ENCODE measurements around the gene SPOPL.
"Not testable (repeated sequence)": the region's sequence is repeated elsewhere in the genome, so short reads cannot be mapped to it uniquely, and the experiment has no call there.

SPOPL gene

DNA sequence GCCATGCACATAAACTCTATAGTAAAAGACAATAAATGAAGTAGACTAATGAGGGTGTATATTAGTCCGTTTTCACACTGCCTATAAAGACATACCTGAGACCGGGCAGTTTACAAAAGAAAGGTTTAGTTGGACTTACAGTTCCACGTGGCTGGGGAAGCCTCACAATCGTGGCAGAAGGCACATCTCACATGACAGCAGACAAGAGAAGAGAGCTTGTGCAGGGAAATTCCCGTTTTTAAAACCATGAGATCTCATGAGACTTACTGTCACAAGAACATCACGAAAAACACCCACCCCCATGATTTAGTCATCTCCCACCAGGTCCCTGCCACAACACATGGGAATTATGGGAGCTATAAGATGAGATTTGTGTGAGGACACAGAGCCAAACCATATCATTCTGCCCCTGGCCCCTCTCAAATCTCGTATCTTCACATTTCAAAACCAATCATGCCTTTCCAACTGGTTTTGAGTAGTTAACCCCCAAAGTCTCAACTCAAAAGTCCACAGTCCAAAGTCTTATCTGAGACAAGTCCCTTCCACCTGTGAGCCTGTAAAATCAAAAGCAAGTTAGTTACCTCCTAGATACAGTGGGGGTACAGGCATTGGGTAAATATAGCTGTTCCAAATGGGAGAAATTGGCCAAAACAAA lies 21.6 kb downstream of the SPOPL start:
- peak overlapping the region; percentile 94 for H3K27ac Mint-ChIP-seq
- peaks cover 59% of the 10 kb centered on the region for H3K4me1 Mint-ChIP-seq

DNA sequence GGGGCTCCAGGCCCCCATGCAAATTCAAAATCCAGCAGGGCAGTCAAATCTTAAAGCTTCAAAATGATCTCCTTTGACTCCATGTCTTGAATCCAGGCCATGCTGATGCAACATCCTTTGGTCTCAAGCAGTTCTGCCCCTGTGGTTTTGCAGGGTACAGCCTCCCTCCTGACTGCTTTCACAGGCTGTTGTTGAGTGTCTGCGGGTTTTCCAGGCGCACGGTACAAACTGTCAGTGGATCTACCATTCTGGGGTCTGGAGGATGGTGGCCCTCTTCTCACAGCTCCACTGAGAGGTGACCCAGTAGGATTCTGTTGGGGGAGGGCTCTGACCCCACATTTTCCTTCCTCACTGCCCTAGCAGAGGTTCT lies 22.1 kb downstream of the SPOPL start:
- peaks cover 58% of the 10 kb centered on the region for H3K4me1 Mint-ChIP-seq
- not testable (repeated sequence) for H3K27me3 Mint-ChIP-seq; ATAC-seq (ENCODE audit: low read depth); H3K4me3 Mint-ChIP-seq; DNase-seq (ENCODE audit: low spot score in 2 of 2); H3K9me3 Mint-ChIP-seq
- H3K36me3 Mint-ChIP-seq = peaks cover 30% of the 10 kb centered on the region
- peak overlapping the region; percentile 94 for H3K27ac Mint-ChIP-seq

More for the DNA sequence above, 21.6 kb downstream of the SPOPL start:
- peak; percentile 84 for ATAC-seq (ENCODE audit: low read depth)
- peaks cover 26% of the 10 kb centered on the region for H3K36me3 Mint-ChIP-seq
- not testable (repeated sequence) for H3K27me3 Mint-ChIP-seq, H3K4me3 Mint-ChIP-seq, H3K9me3 Mint-ChIP-seq
- DNase-seq (ENCODE audit: low spot score in 2 of 2) = peak in 1 of 2 donors; percentile 12

DNA sequence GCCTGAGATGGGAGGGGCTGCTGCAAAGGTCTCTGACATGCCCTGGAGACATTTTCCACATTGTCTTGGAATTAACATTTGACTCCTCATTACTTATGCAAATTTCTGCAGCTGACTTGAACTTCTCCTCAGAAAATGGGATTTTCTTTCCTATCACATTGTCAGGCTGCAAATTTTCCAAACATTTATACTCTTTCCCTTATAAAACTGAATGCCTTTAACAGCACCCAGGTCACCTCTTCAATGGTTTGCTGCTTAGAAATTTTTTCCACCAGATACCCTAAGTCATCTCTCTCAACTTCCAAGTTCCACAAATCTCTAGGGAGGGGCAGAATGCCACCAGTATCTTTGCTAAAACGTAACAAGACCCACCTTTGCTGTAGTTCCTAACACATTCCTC lies 22.8 kb downstream of the SPOPL start:
- peak overlapping the region; percentile 94 for H3K27ac Mint-ChIP-seq
- peaks cover 61% of the 10 kb centered on the region for H3K4me1 Mint-ChIP-seq
- DNase-seq (ENCODE audit: low spot score in 2 of 2); H3K4me3 Mint-ChIP-seq; H3K9me3 Mint-ChIP-seq; ATAC-seq (ENCODE audit: low read depth); H3K27me3 Mint-ChIP-seq: not testable (repeated sequence)
- H3K36me3 Mint-ChIP-seq = peaks cover 30% of the 10 kb centered on the region

DNA sequence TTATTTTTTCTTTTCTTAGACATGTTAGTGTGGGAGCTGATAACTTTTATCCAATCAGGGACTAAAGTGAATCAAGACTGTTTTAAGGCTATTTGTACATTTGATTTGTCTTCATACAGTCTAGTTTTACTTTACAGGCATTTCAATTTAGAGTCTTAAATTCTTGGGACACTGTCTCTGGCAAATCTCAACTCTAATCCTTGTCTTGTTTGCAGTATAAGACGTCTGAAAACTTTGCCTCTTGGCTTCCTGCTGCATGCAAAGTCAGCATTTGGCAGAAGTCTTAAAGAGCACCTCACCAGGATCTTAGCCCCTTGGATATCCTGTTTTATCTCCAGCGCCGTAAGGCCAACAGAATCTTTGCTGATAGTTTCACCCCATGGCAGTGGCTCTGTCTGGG lies 30.3 kb downstream of the SPOPL start:
- Mint-ChIP-seq H3K4me1 (peaks cover 58% of the 10 kb centered on the region), H3K27me3 (no peaks in the 10 kb centered on the region), H3K9me3 (peaks cover 2% of the 10 kb centered on the region), H3K27ac (peak overlapping the region; percentile 33), H3K36me3 (peaks cover 28% of the 10 kb centered on the region), H3K4me3 (no peak overlapping the region)
- no peak for DNase-seq (ENCODE audit: low spot score in 2 of 2)
- no peak for ATAC-seq (ENCODE audit: low read depth)

DNA sequence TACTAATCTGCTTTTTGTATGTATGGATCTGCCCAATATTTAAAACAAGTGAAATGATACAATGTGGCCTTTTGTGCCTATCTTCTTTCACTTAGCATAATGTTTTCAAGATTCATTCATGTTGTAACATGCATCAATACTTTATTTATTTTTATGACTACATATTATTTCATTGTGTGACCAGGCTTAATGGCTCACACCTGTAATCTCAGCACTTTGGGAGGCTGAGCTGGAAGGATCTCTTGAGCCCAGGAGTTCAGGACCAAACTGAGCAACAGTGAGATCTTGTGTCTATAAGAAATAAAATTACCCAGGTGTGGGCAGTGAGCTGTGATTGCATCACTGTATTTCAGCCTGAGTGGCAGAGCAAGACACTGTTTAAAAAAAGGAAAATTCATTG lies 33.2 kb downstream of the SPOPL start:
- peaks cover 8% of the 10 kb centered on the region for H3K9me3 Mint-ChIP-seq
- H3K36me3 Mint-ChIP-seq = peaks cover 32% of the 10 kb centered on the region
- H3K4me3 Mint-ChIP-seq = no peak overlapping the region
- peaks cover 45% of the 10 kb centered on the region for H3K4me1 Mint-ChIP-seq
- no peak for ATAC-seq (ENCODE audit: low read depth)
- peak overlapping the region; percentile 2 for H3K27ac Mint-ChIP-seq
- DNase-seq (ENCODE audit: low spot score in 2 of 2) = no peak
- H3K27me3 Mint-ChIP-seq = no peaks in the 10 kb centered on the region

DNA sequence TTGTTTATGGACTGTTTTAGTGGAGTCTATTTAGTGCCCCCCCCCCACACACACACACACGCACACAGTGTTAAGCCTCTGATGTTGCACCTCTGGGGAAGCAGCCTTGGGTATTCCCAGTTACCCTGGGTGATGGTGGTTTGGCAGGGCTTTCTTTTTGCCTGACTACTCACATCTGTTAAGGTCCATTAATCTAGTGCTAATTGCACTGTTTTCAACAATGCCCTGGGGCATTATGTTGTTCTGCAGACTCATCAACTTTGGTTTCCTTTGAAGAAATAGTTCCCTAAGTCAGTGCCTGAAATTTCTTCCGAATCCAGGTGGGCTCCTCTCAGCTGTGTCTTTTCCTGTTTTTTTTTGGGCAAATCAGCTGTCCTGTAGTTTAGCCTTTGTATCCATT lies 34.7 kb downstream of the SPOPL start:
- Mint-ChIP-seq H3K4me1 (peaks cover 39% of the 10 kb centered on the region), H3K27me3 (no peaks in the 10 kb centered on the region), H3K4me3 (peak overlapping the region; percentile 43), H3K9me3 (peaks cover 8% of the 10 kb centered on the region), H3K27ac (peak overlapping the region; percentile 70), H3K36me3 (peaks cover 32% of the 10 kb centered on the region)
- no peak for DNase-seq (ENCODE audit: low spot score in 2 of 2)
- ATAC-seq (ENCODE audit: low read depth) = peak; percentile 88

DNA sequence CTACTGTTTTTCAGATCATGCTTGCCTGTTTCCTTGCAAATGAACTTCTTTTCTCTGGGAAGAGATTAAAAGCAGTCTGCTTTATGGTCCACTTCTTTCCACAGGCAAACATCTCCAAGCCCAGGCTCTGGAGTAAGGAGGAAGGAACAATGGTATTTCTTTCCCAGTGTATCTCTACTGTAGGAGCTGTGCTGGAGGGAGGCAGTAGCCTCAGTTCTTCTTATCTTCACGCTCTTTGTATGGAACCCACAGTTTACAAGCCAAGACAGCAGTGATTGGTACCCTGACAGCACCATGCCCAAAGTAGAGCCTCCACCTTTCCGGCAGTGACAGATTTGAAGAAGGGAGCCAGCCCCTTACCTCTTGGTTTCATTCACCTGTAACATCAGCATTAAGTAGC lies 35.2 kb downstream of the SPOPL start:
- DNase-seq (ENCODE audit: low spot score in 2 of 2) (no peak), ATAC-seq (ENCODE audit: low read depth) (no peak)
- peaks cover 9% of the 10 kb centered on the region for H3K9me3 Mint-ChIP-seq
- H3K4me3 Mint-ChIP-seq = no peak overlapping the region
- peaks cover 40% of the 10 kb centered on the region for H3K4me1 Mint-ChIP-seq
- peaks cover 35% of the 10 kb centered on the region for H3K36me3 Mint-ChIP-seq
- H3K27ac Mint-ChIP-seq = peak overlapping the region; percentile 70
- no peaks in the 10 kb centered on the region for H3K27me3 Mint-ChIP-seq

DNA sequence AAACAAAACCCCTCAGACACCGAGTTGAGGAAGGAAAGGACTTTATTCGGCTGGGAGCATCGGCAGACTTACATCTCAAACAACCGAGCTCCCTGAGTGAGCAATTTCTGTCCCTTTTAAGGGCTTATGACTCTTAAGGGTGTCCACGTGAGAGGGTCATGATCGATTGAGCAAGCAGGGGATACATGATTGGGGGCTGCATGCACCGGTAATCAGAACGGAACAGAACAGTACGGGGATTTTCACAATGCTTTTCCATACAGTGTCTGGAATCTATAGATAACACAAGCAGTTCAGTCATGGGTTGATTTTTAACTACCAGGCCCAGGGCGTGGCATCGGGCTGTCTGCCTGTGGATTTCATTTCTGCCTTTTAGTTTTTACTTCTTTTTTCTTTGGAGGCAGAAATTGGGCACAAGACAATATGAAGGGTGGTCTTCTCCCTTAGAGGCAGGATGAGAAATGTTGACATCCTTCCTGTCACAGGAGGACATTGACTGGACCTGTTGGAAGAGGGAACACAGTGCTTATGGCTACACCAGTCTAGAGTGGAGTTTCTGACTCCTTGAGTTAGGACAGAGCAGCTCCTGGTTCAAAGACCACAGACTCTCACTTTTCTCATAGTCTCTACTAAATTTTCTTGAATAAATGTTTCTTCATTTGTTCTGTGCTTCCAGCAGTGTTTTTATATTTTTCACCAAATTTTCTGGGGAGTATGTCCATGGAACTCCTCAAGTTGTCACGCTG lies 35.8 kb downstream of the SPOPL start:
- ATAC-seq (ENCODE audit: low read depth) (no peak), DNase-seq (ENCODE audit: low spot score in 2 of 2) (no peak)
- Mint-ChIP-seq H3K36me3 (peaks cover 40% of the 10 kb centered on the region), H3K9me3 (peaks cover 9% of the 10 kb centered on the region), H3K4me3 (no peak overlapping the region), H3K4me1 (peaks cover 41% of the 10 kb centered on the region), H3K27ac (peak overlapping the region; percentile 70), H3K27me3 (no peaks in the 10 kb centered on the region)

DNA sequence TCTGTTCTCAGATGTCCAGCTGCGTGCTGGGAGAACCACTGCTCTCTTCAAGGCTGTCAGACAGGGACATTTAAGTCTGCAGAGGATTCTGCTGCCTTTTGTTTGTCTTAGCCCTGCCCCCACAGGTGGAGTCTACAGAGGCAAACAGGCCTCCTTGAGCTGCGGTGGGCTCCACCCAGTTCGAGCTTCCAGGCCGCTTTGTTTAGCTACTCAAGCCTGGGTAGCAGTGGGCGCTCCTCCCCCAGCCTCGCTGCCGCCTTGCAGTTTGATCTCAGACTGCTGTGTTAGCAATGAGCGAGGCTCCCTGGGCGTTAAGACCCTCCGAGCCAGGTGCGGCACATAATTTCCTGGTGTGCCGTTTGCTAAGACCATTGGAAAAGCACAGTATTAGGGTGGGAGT lies 42.6 kb downstream of the SPOPL start:
- not testable (repeated sequence) for H3K9me3 Mint-ChIP-seq; ATAC-seq (ENCODE audit: low read depth); H3K27ac Mint-ChIP-seq; H3K27me3 Mint-ChIP-seq; DNase-seq (ENCODE audit: low spot score in 2 of 2); H3K4me3 Mint-ChIP-seq
- peaks cover 29% of the 10 kb centered on the region for H3K36me3 Mint-ChIP-seq
- peaks cover 36% of the 10 kb centered on the region for H3K4me1 Mint-ChIP-seq

DNA sequence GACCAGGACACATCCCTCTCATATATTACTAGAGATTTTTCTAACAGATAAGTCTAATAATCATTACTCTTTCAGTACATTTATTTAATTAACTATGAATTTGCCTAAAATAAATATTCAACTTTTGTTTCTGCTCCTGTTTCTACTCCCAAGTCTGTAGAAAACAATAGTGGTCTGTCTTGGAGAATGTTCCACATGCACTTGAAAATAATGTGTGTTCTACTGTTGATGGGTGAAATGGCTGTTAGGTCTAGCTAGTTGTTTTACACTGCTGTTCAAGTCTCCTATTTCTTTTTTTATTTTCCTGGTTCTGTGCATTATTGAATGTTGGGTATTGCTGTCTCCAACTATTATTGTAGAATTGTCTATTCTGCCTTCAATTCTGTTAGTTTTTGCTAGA lies 47.2 kb downstream of the SPOPL start:
- Mint-ChIP-seq H3K36me3 (peaks cover 25% of the 10 kb centered on the region), H3K27ac (no peak overlapping the region), H3K4me1 (peaks cover 23% of the 10 kb centered on the region), H3K27me3 (no peaks in the 10 kb centered on the region), H3K9me3 (no peaks in the 10 kb centered on the region), H3K4me3 (no peak overlapping the region)
- ATAC-seq (ENCODE audit: low read depth) (no peak), DNase-seq (ENCODE audit: low spot score in 2 of 2) (no peak)

DNA sequence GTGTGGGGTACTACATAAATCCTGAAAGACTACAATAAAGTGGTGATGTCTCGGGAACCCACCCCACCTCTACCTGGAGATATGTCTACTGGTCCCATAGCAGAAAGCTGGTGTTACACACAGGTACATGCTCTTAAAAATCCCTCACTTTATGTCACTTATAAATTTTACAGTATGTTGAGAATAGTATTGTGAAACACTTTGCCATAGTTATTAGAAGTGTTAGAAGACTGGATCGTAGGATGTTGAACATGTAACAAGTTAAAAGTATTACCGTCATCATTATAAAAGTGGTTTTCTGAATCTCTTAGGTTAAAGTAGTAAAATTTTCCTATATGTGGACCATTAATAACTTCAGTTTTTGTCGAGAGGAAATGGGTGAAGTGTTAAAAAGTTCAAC lies 48.6 kb downstream of the SPOPL start:
- no peak for DNase-seq (ENCODE audit: low spot score in 2 of 2)
- peaks cover 25% of the 10 kb centered on the region for H3K36me3 Mint-ChIP-seq
- peaks cover 15% of the 10 kb centered on the region for H3K4me1 Mint-ChIP-seq
- no peak for ATAC-seq (ENCODE audit: low read depth)
- no peaks in the 10 kb centered on the region for H3K9me3 Mint-ChIP-seq
- H3K27me3 Mint-ChIP-seq = no peaks in the 10 kb centered on the region
- peak overlapping the region; percentile 66 for H3K27ac Mint-ChIP-seq
- no peak overlapping the region for H3K4me3 Mint-ChIP-seq

DNA sequence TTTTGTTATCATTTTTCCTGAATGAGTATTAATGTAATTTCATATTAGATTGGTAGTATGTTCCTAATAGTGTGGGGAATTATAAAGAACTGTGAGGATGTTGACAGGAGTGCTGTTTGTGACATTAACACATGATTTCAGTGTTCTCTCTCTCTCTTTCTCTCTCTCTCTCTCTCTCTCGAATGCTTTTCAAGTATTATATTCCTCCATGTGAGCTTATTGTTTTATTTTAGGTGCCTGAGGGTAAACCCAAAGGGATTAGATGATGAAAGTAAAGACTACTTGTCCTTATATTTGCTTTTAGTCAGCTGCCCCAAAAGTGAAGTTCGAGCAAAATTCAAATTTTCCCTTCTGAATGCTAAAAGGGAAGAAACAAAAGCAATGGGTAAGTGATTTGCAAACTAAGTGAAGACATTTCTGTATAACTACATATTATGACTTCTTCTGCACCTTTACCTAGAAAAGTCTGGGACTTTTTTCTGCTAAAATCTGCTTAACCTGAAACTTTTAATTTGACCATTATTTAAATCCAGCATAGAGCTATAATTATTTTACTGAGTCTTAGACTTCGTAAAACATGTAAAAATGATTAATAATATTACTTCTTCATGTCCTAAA lies 49.2 kb downstream of the SPOPL start:
- H3K9me3 Mint-ChIP-seq = no peaks in the 10 kb centered on the region
- H3K4me1 Mint-ChIP-seq = peaks cover 15% of the 10 kb centered on the region

DNA sequence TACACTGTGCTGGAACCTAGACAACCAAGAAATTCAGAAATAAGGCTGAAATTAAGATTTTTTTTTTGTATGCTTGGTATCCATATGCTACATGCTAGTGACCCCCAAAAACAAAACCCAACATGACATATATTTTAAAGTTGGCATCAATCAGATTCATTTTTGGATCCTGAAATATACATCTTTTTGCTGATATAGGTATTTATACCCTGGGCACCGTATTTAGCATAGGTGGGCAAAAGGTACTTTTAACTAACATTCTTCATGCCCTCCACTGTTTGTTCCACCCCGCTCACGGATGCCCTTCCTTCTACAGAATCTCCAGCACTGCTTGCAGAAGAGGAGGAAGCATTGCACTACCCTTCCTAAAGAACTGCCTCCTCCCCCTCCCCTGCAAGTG lies 52.6 kb downstream of the SPOPL start:
- no peak overlapping the region for H3K27ac Mint-ChIP-seq
- no peaks in the 10 kb centered on the region for H3K27me3 Mint-ChIP-seq
- no peak for ATAC-seq (ENCODE audit: low read depth)
- no peaks in the 10 kb centered on the region for H3K9me3 Mint-ChIP-seq
- no peak overlapping the region for H3K4me3 Mint-ChIP-seq
- no peak for DNase-seq (ENCODE audit: low spot score in 2 of 2)
- H3K4me1 Mint-ChIP-seq = peaks cover 6% of the 10 kb centered on the region
- peaks cover 24% of the 10 kb centered on the region for H3K36me3 Mint-ChIP-seq

More for the DNA sequence above, 49.2 kb downstream of the SPOPL start:
- Mint-ChIP-seq H3K27ac (peak overlapping the region; percentile 66), H3K27me3 (no peaks in the 10 kb centered on the region), H3K36me3 (peaks cover 25% of the 10 kb centered on the region), H3K4me3 (no peak overlapping the region)
- no peak for ATAC-seq (ENCODE audit: low read depth)
- no peak for DNase-seq (ENCODE audit: low spot score in 2 of 2)

DNA sequence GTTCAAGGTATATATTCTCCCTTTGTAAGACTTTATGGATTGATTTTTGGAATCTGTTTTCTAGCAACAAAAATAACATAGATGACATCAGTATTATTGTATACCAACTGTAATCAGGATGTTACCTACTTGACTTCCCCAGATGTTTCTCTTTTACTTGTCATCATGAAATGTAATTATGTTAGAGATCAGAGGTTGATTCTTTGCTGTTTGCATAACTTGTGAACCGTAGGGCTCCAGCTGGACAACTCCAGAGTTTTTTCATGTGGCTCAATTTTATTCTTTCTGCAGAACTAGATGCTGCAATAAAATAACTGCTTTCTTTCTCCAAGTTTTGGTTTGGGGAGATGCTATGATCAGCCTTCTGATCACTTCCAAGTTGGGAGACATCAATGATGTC lies 58.1 kb downstream of the SPOPL start:
- H3K27me3 Mint-ChIP-seq = no peaks in the 10 kb centered on the region
- H3K36me3 Mint-ChIP-seq = peaks cover 16% of the 10 kb centered on the region
- no peak overlapping the region for H3K4me3 Mint-ChIP-seq
- DNase-seq (ENCODE audit: low spot score in 2 of 2) = no peak
- no peaks in the 10 kb centered on the region for H3K4me1 Mint-ChIP-seq
- ATAC-seq (ENCODE audit: low read depth) = no peak
- no peak overlapping the region for H3K27ac Mint-ChIP-seq
- H3K9me3 Mint-ChIP-seq = no peaks in the 10 kb centered on the region
